GM12878 (cell line): Measurements from ENCODE around the gene IPP. TPM values are rescaled to one million over a fixed set of nuclear protein-coding genes. Genes with fewer than 3 reads are reported as not detected.

Experiments used
- BCL11A ChIP-seq: IDR thresholded peaks from 2 replicates; pipeline ENCODE4 v1.6.1; 2011; ENCODE audit warnings: low read depth, low read length
- BHLHE40 ChIP-seq, 2 experiments: fragments of 450-650 bp in 1 of 2; IDR thresholded peaks; 2 replicates each; pipeline ENCODE4 v1.6.1; 2011 to 2017; ENCODE audit warnings: low read depth in 2 of 2, borderline replicate concordance in 1 of 2, improper control_type of control experiment in 1 of 2, low read length in 1 of 2, mild to moderate bottlenecking in 1 of 2
- BMI1 ChIP-seq: fragments of 450-650 bp; IDR thresholded peaks from 2 replicates; pipeline ENCODE4 v1.6.1; 2016; ENCODE audit warnings: mild to moderate bottlenecking, moderate library complexity, borderline replicate concordance
- E2F4 ChIP-seq: IDR thresholded peaks from 2 replicates; pipeline ENCODE4 v1.6.1; 2012; ENCODE audit warnings: low read depth, low read length, improper control_type of control experiment
- E4F1 ChIP-seq: fragments of 450-650 bp; IDR thresholded peaks from 2 replicates; pipeline ENCODE4 v1.6.1; 2018; ENCODE audit warnings: borderline replicate concordance, mild to moderate bottlenecking; ENCODE audit not compliant: partially characterized antibody
- ESRRA ChIP-seq: IDR thresholded peaks from 2 replicates; pipeline ENCODE4 v1.6.1; 2012; ENCODE audit warnings: mild to moderate bottlenecking, low read length, improper control_type of control experiment
- HCFC1 ChIP-seq: fragments of 150-350 bp; IDR thresholded peaks from 2 replicates; pipeline ENCODE4 v1.6.1; 2014; ENCODE audit warnings: low read length
- HDAC6 ChIP-seq: fragments of 200-600 bp; sonication (generic); IDR thresholded peaks from one replicate; pipeline ENCODE4 v1.8.0; 2017; ENCODE audit warnings: antibody characterized with exemption; ENCODE audit not compliant: unreplicated experiment
- IRF5 ChIP-seq: fragments of 450-650 bp; IDR thresholded peaks from 2 replicates; pipeline ENCODE4 v1.6.1; 2017; ENCODE audit warnings: borderline replicate concordance
- MYB ChIP-seq: fragments of 150-350 bp; IDR thresholded peaks from 2 replicates; pipeline ENCODE4 v1.6.1; 2014; ENCODE audit warnings: mild to moderate bottlenecking, low read depth, low read length, borderline replicate concordance
- PBX3 ChIP-seq: IDR thresholded peaks from 2 replicates; pipeline ENCODE4 v1.6.1; 2011; ENCODE audit warnings: mild to moderate bottlenecking, low read depth, low read length, moderate library complexity; ENCODE audit not compliant: insufficient replicate concordance
- POU2F2 ChIP-seq: IDR thresholded peaks from 3 replicates; pipeline ENCODE4 v1.6.1; 2011; ENCODE audit warnings: low read depth, mild to moderate bottlenecking, low read length, borderline replicate concordance
- RELA ChIP-seq: fragments of 450-650 bp; IDR thresholded peaks from 2 replicates; pipeline ENCODE4 v1.8.0; 2014; ENCODE audit warnings: borderline replicate concordance; ENCODE audit not compliant: partially characterized antibody
- TAF1 ChIP-seq: IDR thresholded peaks from 2 replicates; pipeline ENCODE4 v1.6.1; 2011; ENCODE audit warnings: mild to moderate bottlenecking, low read depth, low read length, borderline replicate concordance
- TARDBP ChIP-seq: IDR thresholded peaks from 2 replicates; pipeline ENCODE4 v1.6.1; 2016; ENCODE audit warnings: borderline replicate concordance
- TCF3 ChIP-seq: IDR thresholded peaks from 2 replicates; pipeline ENCODE4 v1.6.1; 2012; ENCODE audit warnings: low read depth, mild to moderate bottlenecking, low read length, borderline replicate concordance; ENCODE audit not compliant: insufficient read depth
- polyA plus RNA-seq, 11 experiments: library from polyadenylated mRNA; depleted of rRNA in 4 of 11; unstranded in 6 of 11; stranded (reverse) in 5 of 11; fragments of >200 nt; fragmentation: Nextera tagmentation in 4 of 11; fragmentation: Illumina TruSeq in 1 of 11; extraction: Ambion mirVana in 4 of 11; extraction: Trizol in 1 of 11; gene quantifications; 1 replicate in 1 of 11; 2 replicates in 10 of 11; pipeline versions ENCODE4 v1.2.1 to v1.2.3, GENCODE V29; 2011 to 2016; ENCODE audit warnings: inconsistent platforms in 2 of 11, missing spikeins in 2 of 11, low read depth in 1 of 11
- total RNA-seq, 4 experiments: library from RNA; depleted of rRNA in 3 of 4; stranded (reverse); fragments of >200 nt in 3 of 4; fragmentation: Illumina TruSeq in 1 of 4; extraction: Trizol in 1 of 4; gene quantifications; 2 replicates each; pipeline versions ENCODE4 v1.2.1 to v1.2.3, GENCODE V29; 2013 to 2021
- TF ChIP-seq, protein P1 (sequence below): fragments of 450-650 bp; IDR thresholded peaks from 2 replicates; pipeline ENCODE4 v1.6.1; 2018; ENCODE audit warnings: mild to moderate bottlenecking, low read depth, moderate library complexity; ENCODE audit not compliant: partially characterized antibody
- TF ChIP-seq, protein P2 (sequence below): fragments of 450-650 bp; IDR thresholded peaks from 2 replicates; pipeline ENCODE4 v1.6.1; 2014; ENCODE audit warnings: mild to moderate bottlenecking

Gene IPP
- total and polyA plus RNA-seq, 10 of the 15 experiments (the other 5 are each of a cell fraction or from before 2014, with no cell fraction given) = 4.7 to 15.0 (median 10.4) TPM

DNA sequence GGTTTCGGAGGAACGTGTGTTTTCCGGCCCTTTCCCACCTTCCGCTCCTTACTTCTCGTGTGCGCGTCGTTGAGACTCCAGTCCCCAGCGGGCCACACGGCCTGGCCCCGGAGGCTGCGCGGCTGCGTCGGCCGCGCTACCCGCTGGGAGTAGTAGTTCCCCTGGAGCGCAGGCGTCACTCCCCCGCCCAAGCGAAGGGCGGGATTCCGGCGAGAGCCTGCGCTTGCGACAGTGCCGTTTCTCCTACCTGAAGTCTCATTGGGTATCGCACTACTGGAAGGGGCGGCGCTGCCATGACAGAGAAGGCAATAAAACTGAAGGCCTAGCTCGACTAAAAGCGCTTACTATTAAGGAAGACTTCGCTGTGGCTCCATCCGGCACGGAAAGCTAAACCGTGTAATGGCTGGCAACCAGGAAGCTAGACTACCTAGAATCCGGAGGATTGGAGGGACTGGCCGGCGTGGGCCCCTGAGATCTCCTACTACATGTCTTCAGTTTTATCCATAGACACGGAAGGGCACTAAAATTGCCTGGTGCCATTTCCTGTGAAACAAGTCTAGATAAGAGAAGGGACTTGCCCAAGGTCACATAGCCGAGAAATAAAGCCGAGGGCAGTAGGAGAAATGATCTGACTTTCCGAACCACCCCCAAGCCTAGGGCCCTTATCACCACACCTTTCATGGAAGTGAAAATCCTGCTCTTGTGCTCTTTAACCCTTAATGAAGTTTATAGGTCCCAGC is 63.3 kb downstream of the IPP start (continued):
- TF ChIP-seq, protein P1, sequence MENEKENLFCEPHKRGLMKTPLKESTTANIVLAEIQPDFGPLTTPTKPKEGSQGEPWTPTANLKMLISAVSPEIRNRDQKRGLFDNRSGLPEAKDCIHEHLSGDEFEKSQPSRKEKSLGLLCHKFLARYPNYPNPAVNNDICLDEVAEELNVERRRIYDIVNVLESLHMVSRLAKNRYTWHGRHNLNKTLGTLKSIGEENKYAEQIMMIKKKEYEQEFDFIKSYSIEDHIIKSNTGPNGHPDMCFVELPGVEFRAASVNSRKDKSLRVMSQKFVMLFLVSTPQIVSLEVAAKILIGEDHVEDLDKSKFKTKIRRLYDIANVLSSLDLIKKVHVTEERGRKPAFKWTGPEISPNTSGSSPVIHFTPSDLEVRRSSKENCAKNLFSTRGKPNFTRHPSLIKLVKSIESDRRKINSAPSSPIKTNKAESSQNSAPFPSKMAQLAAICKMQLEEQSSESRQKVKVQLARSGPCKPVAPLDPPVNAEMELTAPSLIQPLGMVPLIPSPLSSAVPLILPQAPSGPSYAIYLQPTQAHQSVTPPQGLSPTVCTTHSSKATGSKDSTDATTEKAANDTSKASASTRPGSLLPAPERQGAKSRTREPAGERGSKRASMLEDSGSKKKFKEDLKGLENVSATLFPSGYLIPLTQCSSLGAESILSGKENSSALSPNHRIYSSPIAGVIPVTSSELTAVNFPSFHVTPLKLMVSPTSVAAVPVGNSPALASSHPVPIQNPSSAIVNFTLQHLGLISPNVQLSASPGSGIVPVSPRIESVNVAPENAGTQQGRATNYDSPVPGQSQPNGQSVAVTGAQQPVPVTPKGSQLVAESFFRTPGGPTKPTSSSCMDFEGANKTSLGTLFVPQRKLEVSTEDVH = peak; percentile 17
- peak; percentile 97 for TF ChIP-seq TAF1
- TF ChIP-seq BCL11A = no peak
- TF ChIP-seq ESRRA = peak; percentile 9; the same call in 1 of the 2 replicates
- TF ChIP-seq, protein P2, sequence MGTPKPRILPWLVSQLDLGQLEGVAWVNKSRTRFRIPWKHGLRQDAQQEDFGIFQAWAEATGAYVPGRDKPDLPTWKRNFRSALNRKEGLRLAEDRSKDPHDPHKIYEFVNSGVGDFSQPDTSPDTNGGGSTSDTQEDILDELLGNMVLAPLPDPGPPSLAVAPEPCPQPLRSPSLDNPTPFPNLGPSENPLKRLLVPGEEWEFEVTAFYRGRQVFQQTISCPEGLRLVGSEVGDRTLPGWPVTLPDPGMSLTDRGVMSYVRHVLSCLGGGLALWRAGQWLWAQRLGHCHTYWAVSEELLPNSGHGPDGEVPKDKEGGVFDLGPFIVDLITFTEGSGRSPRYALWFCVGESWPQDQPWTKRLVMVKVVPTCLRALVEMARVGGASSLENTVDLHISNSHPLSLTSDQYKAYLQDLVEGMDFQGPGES = no peak
- peak; percentile 68; the same call in 1 of the 2 replicates for TF ChIP-seq TCF3
- TF ChIP-seq MYB = no peak
- TF ChIP-seq RELA = peak; percentile 48
- peak; percentile 57 for TF ChIP-seq HDAC6
- TF ChIP-seq BMI1 = no peak
- no peak for TF ChIP-seq IRF5
- no peak for TF ChIP-seq PBX3
- TF ChIP-seq POU2F2 = peak; percentile 95
- no peak for TF ChIP-seq E2F4
- TF ChIP-seq E4F1 = peak; percentile 89
- TF ChIP-seq BHLHE40 (IDR thresholded peaks at IDR 0.05; ENCODE audit: borderline replicate concordance in 1 of 2, low read depth in 2 of 2, low read length in 1 of 2) = peak in 1 of 2 experiments; percentile 73; a peak in 1 of 4 replicates
- TF ChIP-seq HCFC1 = peak; percentile 99
- TF ChIP-seq TARDBP = peak; percentile 76; the same call in 1 of the 2 replicates
